ENCODE measurements around the gene SDCBP2. TPM values are rescaled to one million over a fixed set of nuclear protein-coding genes. Genes with fewer than 3 reads are reported as not detected.

Gene SDCBP2
- total RNA-seq, 1 experiment from 2014 or later = 3.3 TPM

- TF ChIP-seq ZMAT4 (CRISPR knock-in tag; IDR thresholded peaks at IDR 0.05) (no peak), FOXJ3 (CRISPR knock-in tag; IDR thresholded peaks at IDR 0.05; ENCODE audit: borderline replicate concordance) (no peak), ATF2 (CRISPR knock-in tag; IDR thresholded peaks at IDR 0.05; ENCODE audit: borderline replicate concordance, low read depth) (no peak), EMX1 (CRISPR knock-in tag; IDR thresholded peaks at IDR 0.05) (no peak), TP53 (CRISPR knock-in tag; IDR thresholded peaks at IDR 0.05) (no peak), ZNF138 (CRISPR knock-in tag; conservative IDR thresholded peaks at IDR 0.05) (no peak), PRRX2 (CRISPR knock-in tag; IDR thresholded peaks at IDR 0.05) (no peak), ZNF317 (CRISPR knock-in tag; IDR thresholded peaks at IDR 0.05; ENCODE audit: borderline replicate concordance, low read depth) (no peak), NFATC4 (CRISPR knock-in tag; IDR thresholded peaks at IDR 0.05) (no peak), PREB (CRISPR knock-in tag; IDR thresholded peaks at IDR 0.05; ENCODE audit: borderline replicate concordance) (no peak), RORB (CRISPR knock-in tag; IDR thresholded peaks at IDR 0.05) (no peak), HMGXB4 (CRISPR knock-in tag; IDR thresholded peaks at IDR 0.05) (no peak)
Measured at GRCh38 chr20:1280195-1281102, 48.5 kb downstream of the SDCBP2 start (continued).

GRCh38 chr20:1278993-1279392 is 49.9 kb downstream of the SDCBP2 start:
- POLR2A ChIA-PET = no interaction called here
- ATAC-seq (no peak), DNase-seq (ENCODE audit: low spot score) (no peak)
- Mint-ChIP-seq H3K4me1 (no peaks in the 10 kb centered on the region), H3K36me3 (no peaks in the 10 kb centered on the region), H3K27ac (no peak overlapping the region), H3K4me3 (no peak overlapping the region), H3K27me3 (ENCODE audit: low read depth) (no peaks in the 10 kb centered on the region), H3K9me3 (no peaks in the 10 kb centered on the region)
- CTCF ChIA-PET = no interaction called here
- no peak for TF ChIP-seq SP1 (CRISPR knock-in tag; conservative IDR thresholded peaks at IDR 0.05)
- no peak for TF ChIP-seq ELF4 (CRISPR knock-in tag; IDR thresholded peaks at IDR 0.05; ENCODE audit: low read depth)
- no peak for TF ChIP-seq ARID4B (CRISPR knock-in tag; IDR thresholded peaks at IDR 0.05; ENCODE audit: borderline replicate concordance)
- no peak for TF ChIP-seq CREM (CRISPR knock-in tag; IDR thresholded peaks at IDR 0.05)
- TF ChIP-seq ETV6 (CRISPR knock-in tag; IDR thresholded peaks at IDR 0.05) = no peak
- TF ChIP-seq ZNF425 (CRISPR knock-in tag; conservative IDR thresholded peaks at IDR 0.05) = no peak
- no peak for TF ChIP-seq STAT6 (CRISPR knock-in tag; conservative IDR thresholded peaks at IDR 0.05; ENCODE audit: low read depth)
